K562 (cell line): ENCODE measurements around the gene BASP1. TPM values are rescaled to one million over a fixed set of nuclear protein-coding genes. Genes with fewer than 3 reads are reported as not detected.

Experiments
- ATAC-seq: fragments of 200-7000 bp; cut with Tn5 transposase; 3 replicates; pipeline ENCODE4 v1.9.1; 2020; ENCODE audit warnings: moderate library complexity
- BruUV-seq: library from RNA; stranded (reverse); fragments of 400-500 nt; replicated peaks from 2 replicates; lab custom pipeline; 2021; lab: Mats Ljungman, UMichigan
- CTCF ChIA-PET: fragments of 300-600 bp; formaldehyde crosslinking; extraction: SDS; loops from one replicate; lab custom pipeline; 2021; ENCODE audit warnings: low intra/inter-chr PET ratio; lab: Yijun Ruan, JAX
- POLR2A ChIA-PET: fragments of 300-600, 350-650 bp; sonication (Branson Sonifier 250); formaldehyde crosslinking; extraction: SDS; loops from one replicate; lab custom pipeline; 2021; ENCODE audit warnings: antibody characterized with exemption, inconsistent platforms; lab: Yijun Ruan, JAX
- DNase-seq, 4 experiments: peaks; one replicate each; pipeline versions ENCODE4 v3.0.0 to v3.0.0-alpha.2; 2011 to 2018; ENCODE audit warnings: low spot score in 3 of 4, mixed read lengths in 3 of 4; ENCODE audit errors: extremely low read depth in 1 of 4
- FAIRE-seq: peaks from 2 replicates; lab custom pipeline; 2011; peaks lifted over from hg19 to GRCh38; lab: Jason Lieb, UNC
- H2AFZ ChIP-seq: 2 replicates; pipeline ENCODE4 v1.6.0; 2011; ENCODE audit warnings: low read depth, low read length, control low read depth, inconsistent platforms
- H3K27ac ChIP-seq: fragments of 200-600 bp; 3 replicates; pipeline ENCODE4 v1.8.0; 2011; ENCODE audit warnings: low read depth, mild to moderate bottlenecking, control low read depth, inconsistent platforms, low read length, moderate library complexity, mixed read lengths; ENCODE audit errors: extremely low read depth
- H3K27me3 ChIP-seq, 2 experiments: fragments of 300-600 bp in 1 of 2; 2 replicates in 1 of 2; 3 replicates in 1 of 2; pipeline versions ENCODE4 v1.6.0 to v1.8.0; 2011; ENCODE audit warnings: inconsistent platforms in 2 of 2, low read length in 2 of 2, mild to moderate bottlenecking in 1 of 2, mixed read lengths in 1 of 2, moderate library complexity in 1 of 2; ENCODE audit not compliant: control insufficient read depth in 2 of 2, insufficient read depth in 2 of 2
- H3K36me3 ChIP-seq: fragments of 300-600 bp; 3 replicates; pipeline ENCODE4 v1.8.0; 2011; ENCODE audit warnings: mild to moderate bottlenecking, low read length, inconsistent platforms; ENCODE audit not compliant: control insufficient read depth, insufficient read depth
- H3K4me1 ChIP-seq, 2 experiments: fragments of 200-600 bp in 1 of 2; replicated peaks in 1 of 2; 2 replicates in 1 of 2; 3 replicates in 1 of 2; pipeline versions ENCODE4 v1.5.1 to v1.8.0; 2011; ENCODE audit warnings: inconsistent platforms in 2 of 2, low read length in 2 of 2, mild to moderate bottlenecking in 1 of 2, mixed read lengths in 1 of 2, moderate library complexity in 1 of 2; ENCODE audit not compliant: control insufficient read depth in 2 of 2, insufficient read depth in 2 of 2
- H3K4me2 ChIP-seq: 2 replicates; pipeline ENCODE4 v1.6.1; 2011; ENCODE audit warnings: low read length, control low read depth, inconsistent platforms, mixed read lengths; ENCODE audit not compliant: insufficient read depth
- H3K4me3 ChIP-seq: fragments of 200-600 bp; sonication (generic), shearing (Covaris generic); 2 replicates; pipeline ENCODE4 v1.5.1; 2016; ENCODE audit warnings: control low read depth, inconsistent platforms
- H3K79me2 ChIP-seq: fragments of 200-600 bp; 3 replicates; pipeline ENCODE4 v1.8.0; 2011; ENCODE audit warnings: low read length, inconsistent platforms; ENCODE audit not compliant: control insufficient read depth, insufficient read depth
- H3K9ac ChIP-seq, 2 experiments: 2 replicates each; pipeline versions ENCODE4 v1.6.0 to v1.6.1; 2011; ENCODE audit warnings: low read depth in 2 of 2, low read length in 2 of 2, control low read depth in 1 of 2, inconsistent platforms in 1 of 2, mild to moderate bottlenecking in 1 of 2, mixed read lengths in 1 of 2; ENCODE audit not compliant: insufficient read depth in 1 of 2
- H3K9me1 ChIP-seq: one replicate; pipeline ENCODE4 v1.6.0; 2011; ENCODE audit warnings: inconsistent platforms, mild to moderate bottlenecking, low read length, moderate library complexity; ENCODE audit not compliant: control insufficient read depth, insufficient read depth
- H3K9me3 ChIP-seq: replicated peaks from 2 replicates; pipeline ENCODE4 v1.5.1; 2011; ENCODE audit warnings: low read depth, low read length, inconsistent platforms; ENCODE audit not compliant: control insufficient read depth, insufficient read depth
- H4K20me1 ChIP-seq: replicated peaks from 2 replicates; pipeline ENCODE4 v1.6.1; 2011; ENCODE audit warnings: low read length, inconsistent platforms, mixed read lengths; ENCODE audit not compliant: control insufficient read depth, insufficient read depth
- BRCA1 ChIP-seq, 2 experiments: fragments of 450-650 bp in 1 of 2; sonication (generic) in 1 of 2; formaldehyde crosslinking in 1 of 2; IDR thresholded peaks; 2 replicates each; pipeline versions ENCODE4 v1.5.0 to v1.6.1; 2017 to 2020; ENCODE audit warnings: mild to moderate bottlenecking in 1 of 2, missing genetic modification reagents in 1 of 2
- CEBPG ChIP-seq, 3 experiments: fragments of 200-800 bp in 1 of 3; sonication (Bioruptor generic) in 1 of 3; sonication (generic) in 1 of 3; formaldehyde crosslinking in 1 of 3; IDR thresholded peaks in 2 of 3; conservative IDR thresholded peaks in 1 of 3; 2 replicates each; pipeline versions ENCODE4 v1.6.1 to v1.8.0; 2016 to 2022; ENCODE audit warnings: missing compliant biosample characterization in 2 of 3, missing genetic modification characterization in 2 of 3, mild to moderate bottlenecking in 1 of 3, missing genetic modification reagents in 1 of 3
- PPARD ChIP-seq: fragments of 250-450 bp; sonication (Bioruptor Pico); IDR thresholded peaks from 2 replicates; pipeline ENCODE4 v1.8.0; 2022; ENCODE audit warnings: inconsistent platforms, mild to moderate bottlenecking, moderate library complexity
- RBM22 ChIP-seq: fragments of 200-400 bp; formaldehyde crosslinking; IDR thresholded peaks from 2 replicates; pipeline ENCODE4 v1.6.1; 2018; ENCODE audit warnings: low read length, low read depth; ENCODE audit not compliant: poor library complexity, severe bottlenecking
- TCFL5 ChIP-seq: fragments of 250-450 bp; sonication (Bioruptor Pico); conservative IDR thresholded peaks from 2 replicates; pipeline ENCODE4 v1.6.1; 2021; ENCODE audit warnings: mild to moderate bottlenecking, moderate library complexity, matching md5 sums
- ZBTB1 ChIP-seq: sonication (generic); formaldehyde crosslinking; IDR thresholded peaks from 2 replicates; pipeline ENCODE4 v1.8.1; 2023; ENCODE audit warnings: missing genetic modification reagents, low read depth, mild to moderate bottlenecking, borderline replicate concordance
- ZNF766 ChIP-seq: fragments of 200-800 bp; sonication (Bioruptor generic); conservative IDR thresholded peaks from 2 replicates; pipeline ENCODE4 v1.6.1; 2016; ENCODE audit warnings: missing genetic modification characterization, missing compliant biosample characterization
- WGBS: fragments of 100-300 bp; shearing (Covaris generic); methylation state at CpG from one replicate; pipeline ENCODE4 v1.1.6; 2016; ENCODE audit warnings: low coverage, mixed read lengths; ENCODE audit not compliant: insufficient coverage; ENCODE audit errors: missing lambda C conversion rate; 5-methylcytosine and 5-hydroxymethylcytosine counted together
- in situ Hi-C: fragments of 300-500 bp; cut with MboI; formaldehyde crosslinking; loops from 4 replicates; pipeline ENCODE4 v1.15.0; 2018; ENCODE audit warnings: inconsistent platforms, mixed read lengths
- intact Hi-C: fragments of 100-400 bp; cut with micrococcal nuclease; formaldehyde crosslinking; loops from 2 replicates; pipeline ENCODE4 v1.14.2; 2022
- polyA plus RNA-seq, 8 experiments: library from polyadenylated mRNA; depleted of rRNA in 4 of 8; stranded (reverse) in 5 of 8; unstranded in 3 of 8; fragments of >200 nt; fragmentation: Nextera tagmentation in 2 of 8; fragmentation: Illumina TruSeq in 1 of 8; extraction: Ambion mirVana in 2 of 8; extraction: Trizol in 1 of 8; gene quantifications; 2 replicates each; pipeline versions ENCODE4 v1.2.1 to v1.2.3, GENCODE V29; 2011 to 2014; ENCODE audit warnings: inconsistent platforms in 1 of 8, missing spikeins in 1 of 8
- total RNA-seq, 7 experiments: library from RNA; depleted of rRNA in 6 of 7; stranded (reverse); fragments of >200 nt in 6 of 7; fragmentation: Illumina TruSeq in 2 of 7; extraction: Trizol in 2 of 7; gene quantifications; 2 replicates each; pipeline versions ENCODE4 v1.2.1 to v1.2.3, GENCODE V29; 2011 to 2021; ENCODE audit warnings: low replicate concordance in 1 of 7
- TF ChIP-seq, protein P1 (sequence below): fragments of 150-350 bp; IDR thresholded peaks from 2 replicates; pipeline ENCODE4 v1.6.1; 2014; ENCODE audit warnings: low read depth, mild to moderate bottlenecking, low read length, borderline replicate concordance
- TF ChIP-seq, protein P2 (sequence below): fragments of 450-650 bp; IDR thresholded peaks from 2 replicates; pipeline ENCODE4 v1.6.1; 2016
- TF ChIP-seq, protein P3 (sequence below): fragments of 450-650 bp; IDR thresholded peaks from 2 replicates; pipeline ENCODE4 v1.6.1; 2016; ENCODE audit warnings: antibody characterized with exemption

The BASP1 gene
- total and polyA plus RNA-seq, 9 of the 15 experiments (the other 6 are each of a cell fraction or from before 2014, with no cell fraction given): 0.22 TPM; not detected in 8

- TF ChIP-seq ZNF766 (CRISPR knock-in tag): no peak
- TF ChIP-seq, protein P1, sequence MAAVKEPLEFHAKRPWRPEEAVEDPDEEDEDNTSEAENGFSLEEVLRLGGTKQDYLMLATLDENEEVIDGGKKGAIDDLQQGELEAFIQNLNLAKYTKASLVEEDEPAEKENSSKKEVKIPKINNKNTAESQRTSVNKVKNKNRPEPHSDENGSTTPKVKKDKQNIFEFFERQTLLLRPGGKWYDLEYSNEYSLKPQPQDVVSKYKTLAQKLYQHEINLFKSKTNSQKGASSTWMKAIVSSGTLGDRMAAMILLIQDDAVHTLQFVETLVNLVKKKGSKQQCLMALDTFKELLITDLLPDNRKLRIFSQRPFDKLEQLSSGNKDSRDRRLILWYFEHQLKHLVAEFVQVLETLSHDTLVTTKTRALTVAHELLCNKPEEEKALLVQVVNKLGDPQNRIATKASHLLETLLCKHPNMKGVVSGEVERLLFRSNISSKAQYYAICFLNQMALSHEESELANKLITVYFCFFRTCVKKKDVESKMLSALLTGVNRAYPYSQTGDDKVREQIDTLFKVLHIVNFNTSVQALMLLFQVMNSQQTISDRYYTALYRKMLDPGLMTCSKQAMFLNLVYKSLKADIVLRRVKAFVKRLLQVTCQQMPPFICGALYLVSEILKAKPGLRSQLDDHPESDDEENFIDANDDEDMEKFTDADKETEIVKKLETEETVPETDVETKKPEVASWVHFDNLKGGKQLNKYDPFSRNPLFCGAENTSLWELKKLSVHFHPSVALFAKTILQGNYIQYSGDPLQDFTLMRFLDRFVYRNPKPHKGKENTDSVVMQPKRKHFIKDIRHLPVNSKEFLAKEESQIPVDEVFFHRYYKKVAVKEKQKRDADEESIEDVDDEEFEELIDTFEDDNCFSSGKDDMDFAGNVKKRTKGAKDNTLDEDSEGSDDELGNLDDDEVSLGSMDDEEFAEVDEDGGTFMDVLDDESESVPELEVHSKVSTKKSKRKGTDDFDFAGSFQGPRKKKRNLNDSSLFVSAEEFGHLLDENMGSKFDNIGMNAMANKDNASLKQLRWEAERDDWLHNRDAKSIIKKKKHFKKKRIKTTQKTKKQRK: no peak
- TF ChIP-seq BRCA1 (IDR thresholded peaks at IDR 0.05): no peak
- no peak for TF ChIP-seq BRCA1 (CRISPR knock-in tag; IDR thresholded peaks at IDR 0.05)
Measured at GRCh38 chr5:17288570-17288969, 71.1 kb downstream of the BASP1 start (continued).

DNA sequence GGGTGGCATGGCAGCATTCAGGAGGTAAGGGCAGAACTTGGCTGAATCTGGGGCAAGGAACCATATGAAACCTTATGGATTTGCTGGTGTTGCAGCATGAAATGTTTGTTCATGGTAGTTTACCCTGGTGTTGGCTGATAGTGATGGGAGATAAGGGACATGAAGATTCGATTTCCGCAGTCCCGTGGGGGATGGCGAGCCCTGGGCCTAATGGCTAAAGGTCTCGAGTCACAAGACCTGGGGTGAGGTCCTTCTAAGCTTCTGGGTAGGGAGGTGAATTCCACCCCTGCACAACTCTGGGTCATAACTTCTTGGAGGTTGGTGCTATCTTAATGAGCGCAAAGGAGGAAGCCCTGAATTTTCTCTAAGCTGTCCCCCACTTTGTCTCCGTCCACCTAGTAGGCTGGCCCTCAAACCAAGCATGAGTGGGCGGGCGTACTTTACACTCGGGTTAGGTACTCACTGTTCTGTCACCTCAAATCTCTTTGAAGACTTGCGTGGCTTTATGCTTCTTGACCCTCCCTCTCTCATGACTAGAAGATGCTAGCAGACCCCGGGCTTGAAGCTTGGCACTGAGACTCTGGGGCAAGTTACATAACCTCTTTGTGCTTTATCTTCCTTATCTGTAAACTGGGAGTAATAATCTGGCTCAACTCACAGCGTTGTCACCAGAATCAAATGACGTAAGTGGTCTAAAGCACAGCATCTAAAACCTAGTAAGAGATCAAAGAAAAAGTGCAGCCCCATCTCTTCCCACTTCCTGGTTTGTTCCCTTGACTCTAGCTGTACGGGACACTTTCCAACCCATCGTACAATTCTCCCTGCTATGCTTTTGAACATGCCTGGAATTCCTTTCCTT lies 72.5 kb downstream of the BASP1 start:
- WGBS: under 1% methylated on average over 16 of the region's 16 CpGs
- TF ChIP-seq CEBPG (CRISPR knock-in tag; IDR thresholded peaks at IDR 0.05) (no peak), CEBPG (tag; conservative IDR thresholded peaks at IDR 0.05 in 1 of 2, IDR thresholded peaks at IDR 0.05 in 1 of 2) (no peak), RBM22 (no peak), TCFL5 (no peak), ZBTB1 (no peak), PPARD (CRISPR knock-in tag) (no peak)
- TF ChIP-seq, protein P2, sequence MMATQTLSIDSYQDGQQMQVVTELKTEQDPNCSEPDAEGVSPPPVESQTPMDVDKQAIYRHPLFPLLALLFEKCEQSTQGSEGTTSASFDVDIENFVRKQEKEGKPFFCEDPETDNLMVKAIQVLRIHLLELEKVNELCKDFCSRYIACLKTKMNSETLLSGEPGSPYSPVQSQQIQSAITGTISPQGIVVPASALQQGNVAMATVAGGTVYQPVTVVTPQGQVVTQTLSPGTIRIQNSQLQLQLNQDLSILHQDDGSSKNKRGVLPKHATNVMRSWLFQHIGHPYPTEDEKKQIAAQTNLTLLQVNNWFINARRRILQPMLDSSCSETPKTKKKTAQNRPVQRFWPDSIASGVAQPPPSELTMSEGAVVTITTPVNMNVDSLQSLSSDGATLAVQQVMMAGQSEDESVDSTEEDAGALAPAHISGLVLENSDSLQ: no peak
- TF ChIP-seq, protein P3, sequence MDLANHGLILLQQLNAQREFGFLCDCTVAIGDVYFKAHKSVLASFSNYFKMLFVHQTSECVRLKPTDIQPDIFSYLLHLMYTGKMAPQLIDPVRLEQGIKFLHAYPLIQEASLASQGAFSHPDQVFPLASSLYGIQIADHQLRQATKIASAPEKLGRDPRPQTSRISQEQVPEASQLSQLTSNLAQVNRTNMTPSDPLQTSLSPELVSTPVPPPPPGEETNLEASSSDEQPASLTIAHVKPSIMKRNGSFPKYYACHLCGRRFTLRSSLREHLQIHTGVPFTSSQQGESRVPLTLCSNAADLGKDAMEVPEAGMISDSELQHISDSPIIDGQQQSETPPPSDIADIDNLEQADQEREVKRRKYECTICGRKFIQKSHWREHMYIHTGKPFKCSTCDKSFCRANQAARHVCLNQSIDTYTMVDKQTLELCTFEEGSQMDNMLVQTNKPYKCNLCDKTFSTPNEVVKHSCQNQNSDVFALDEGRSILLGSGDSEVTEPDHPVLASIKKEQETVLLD: no peak

More for the DNA sequence above, 72.5 kb downstream of the BASP1 start:
- ChIA-PET POLR2A (no interaction called here), CTCF (no interaction called here)
- Histone ChIP-seq H3K27ac (no peak overlapping the region), H3K9me1 (no peaks in the 10 kb centered on the region), H3K9ac (no peak overlapping the region), H3K79me2 (no peaks in the 10 kb centered on the region), H3K36me3 (no peaks in the 10 kb centered on the region), H3K27me3 (no peaks in the 10 kb centered on the region; a peak in 1 of 5 replicates), H3K4me3 (no peak overlapping the region), H3K9me3 (no peaks in the 10 kb centered on the region), H2AFZ (no peak overlapping the region), H4K20me1 (no peaks in the 10 kb centered on the region), H3K4me2 (no peak overlapping the region), H3K4me1 (no peaks in the 10 kb centered on the region; a peak in 1 of 5 replicates)
- no TSS peak for BruUV-seq
- in situ Hi-C loops (no loop called here), intact Hi-C loops (no loop called here)
- FAIRE-seq (no peak), ATAC-seq (no peak), DNase-seq (no peak)
